Neural cell (in vitro differentiated cells): Measurements from ENCODE around the gene NEFH.

Experiments used
- EP300 ChIP-seq: fragments of 450-650 bp; conservative IDR thresholded peaks from 2 replicates; pipeline ENCODE4 v1.6.1; 2014; ENCODE audit warnings: antibody characterized with exemption, mild to moderate bottlenecking, moderate library complexity; ENCODE audit not compliant: poor library complexity, severe bottlenecking
- EZH2 ChIP-seq: fragments of 200-600, 300-800 bp; shearing (Covaris generic), sonication (generic); IDR thresholded peaks from 2 replicates; pipeline ENCODE4 v1.6.1; 2014; ENCODE audit warnings: antibody characterized with exemption, low read length, borderline replicate concordance, mild to moderate bottlenecking; ENCODE audit not compliant: insufficient read depth, poor library complexity, severe bottlenecking
- MXI1 ChIP-seq: fragments of 450-650 bp; conservative IDR thresholded peaks from 2 replicates; pipeline ENCODE4 v1.6.1; 2014; ENCODE audit warnings: antibody characterized with exemption, mild to moderate bottlenecking; ENCODE audit not compliant: poor library complexity, severe bottlenecking
- POLR2AphosphoS5 ChIP-seq: IDR thresholded peaks from 2 replicates; pipeline ENCODE4 v1.6.1; 2012
- RAD21 ChIP-seq: fragments of 450-650 bp; conservative IDR thresholded peaks from 2 replicates; pipeline ENCODE4 v1.6.1; 2014; ENCODE audit warnings: antibody characterized with exemption, mild to moderate bottlenecking, moderate library complexity
- REST ChIP-seq: IDR thresholded peaks from 2 replicates; pipeline ENCODE4 v1.6.1; 2012; ENCODE audit warnings: borderline replicate concordance
- SMC3 ChIP-seq: fragments of 450-650 bp; conservative IDR thresholded peaks from 2 replicates; pipeline ENCODE4 v1.6.1; 2014; ENCODE audit warnings: antibody characterized with exemption, mild to moderate bottlenecking, moderate library complexity; ENCODE audit not compliant: poor library complexity
- TAF1 ChIP-seq: IDR thresholded peaks from 2 replicates; pipeline ENCODE4 v1.6.1; 2012; ENCODE audit warnings: low read depth
- TF ChIP-seq, protein P1 (sequence below): fragments of 450-650 bp; IDR thresholded peaks from 2 replicates; pipeline ENCODE4 v1.5.1; 2014; ENCODE audit warnings: antibody characterized with exemption, mild to moderate bottlenecking, moderate library complexity; ENCODE audit not compliant: poor library complexity, severe bottlenecking

DNA sequence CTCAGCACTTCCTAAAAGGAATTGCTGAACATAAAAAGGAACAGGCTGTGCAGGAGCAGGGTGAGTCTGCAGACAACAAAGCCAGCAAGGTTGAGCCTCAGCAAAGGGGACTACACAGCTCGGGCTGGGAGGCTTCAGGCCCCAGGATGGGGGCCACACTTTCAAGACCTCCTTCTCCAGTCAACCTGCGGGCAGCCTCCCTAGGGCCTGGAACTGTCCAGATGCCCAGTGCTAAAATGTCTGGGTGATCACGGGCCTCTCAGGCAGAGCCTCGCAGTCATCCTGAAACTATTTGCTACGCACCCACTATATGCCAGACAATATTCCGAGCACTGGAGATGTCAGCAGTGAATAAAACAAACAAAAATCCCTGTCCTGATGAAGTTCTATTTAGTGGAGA lies 3.9 kb upstream of the NEFH start:
- TF ChIP-seq EP300 (no peak), REST (no peak), POLR2AphosphoS5 (no peak), TAF1 (no peak), SMC3 (no peak), RAD21 (no peak), MXI1 (no peak), EZH2 (no peak)
- TF ChIP-seq, protein P1, sequence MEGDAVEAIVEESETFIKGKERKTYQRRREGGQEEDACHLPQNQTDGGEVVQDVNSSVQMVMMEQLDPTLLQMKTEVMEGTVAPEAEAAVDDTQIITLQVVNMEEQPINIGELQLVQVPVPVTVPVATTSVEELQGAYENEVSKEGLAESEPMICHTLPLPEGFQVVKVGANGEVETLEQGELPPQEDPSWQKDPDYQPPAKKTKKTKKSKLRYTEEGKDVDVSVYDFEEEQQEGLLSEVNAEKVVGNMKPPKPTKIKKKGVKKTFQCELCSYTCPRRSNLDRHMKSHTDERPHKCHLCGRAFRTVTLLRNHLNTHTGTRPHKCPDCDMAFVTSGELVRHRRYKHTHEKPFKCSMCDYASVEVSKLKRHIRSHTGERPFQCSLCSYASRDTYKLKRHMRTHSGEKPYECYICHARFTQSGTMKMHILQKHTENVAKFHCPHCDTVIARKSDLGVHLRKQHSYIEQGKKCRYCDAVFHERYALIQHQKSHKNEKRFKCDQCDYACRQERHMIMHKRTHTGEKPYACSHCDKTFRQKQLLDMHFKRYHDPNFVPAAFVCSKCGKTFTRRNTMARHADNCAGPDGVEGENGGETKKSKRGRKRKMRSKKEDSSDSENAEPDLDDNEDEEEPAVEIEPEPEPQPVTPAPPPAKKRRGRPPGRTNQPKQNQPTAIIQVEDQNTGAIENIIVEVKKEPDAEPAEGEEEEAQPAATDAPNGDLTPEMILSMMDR: no peak
